SJCRH30 (cell line): ENCODE measurements around the gene TAOK1. TPM values are rescaled to one million over a fixed set of nuclear protein-coding genes. Genes with fewer than 3 reads are reported as not detected.

Experiments
- DNase-seq, 2 experiments: peaks; one replicate each; pipeline ENCODE4 v3.0.0-alpha.2; 2015 to 2020
- H3K27ac ChIP-seq: fragments of 250-450 bp; sonication (Bioruptor Pico); 2 replicates; pipeline ENCODE4 v1.5.1; 2020; ENCODE audit warnings: mild to moderate bottlenecking, moderate library complexity
- H3K27me3 ChIP-seq: fragments of 250-450 bp; sonication (Bioruptor Pico); 2 replicates; pipeline ENCODE4 v1.5.1; 2020; ENCODE audit warnings: mild to moderate bottlenecking, moderate library complexity
- H3K36me3 ChIP-seq: fragments of 250-450 bp; sonication (Bioruptor Pico); 2 replicates; pipeline ENCODE4 v1.5.1; 2020; ENCODE audit warnings: mild to moderate bottlenecking, moderate library complexity
- H3K4me1 ChIP-seq: fragments of 250-450 bp; sonication (Bioruptor Pico); 2 replicates; pipeline ENCODE4 v1.5.1; 2020; ENCODE audit warnings: mild to moderate bottlenecking, moderate library complexity
- H3K4me3 ChIP-seq: fragments of 250-450 bp; sonication (Bioruptor Pico); 2 replicates; pipeline ENCODE4 v1.5.1; 2020; ENCODE audit warnings: mild to moderate bottlenecking, moderate library complexity
- H3K9me3 ChIP-seq: fragments of 250-450 bp; sonication (Bioruptor Pico); replicated peaks from 2 replicates; pipeline ENCODE4 v1.5.1; 2020; ENCODE audit warnings: mild to moderate bottlenecking, moderate library complexity
- total RNA-seq: library from RNA; depleted of rRNA; stranded (reverse); fragments of >200 nt; shearing (Covaris generic); gene quantifications from 2 replicates; pipeline ENCODE4 v1.2.3, GENCODE V29; 2014

The TAOK1 gene
- total RNA-seq, 1 experiment from 2014 or later: 66.3 TPM

GRCh38 chr17:29394761-29395160, 4.6 kb downstream of the TAOK1 start:
- no peaks in the 10 kb centered on the region for H3K9me3 ChIP-seq
- H3K4me1 ChIP-seq: peaks cover 14% of the 10 kb centered on the region
- no peak overlapping the region for H3K27ac ChIP-seq
- peaks cover 22% of the 10 kb centered on the region for H3K36me3 ChIP-seq
- H3K27me3 ChIP-seq: no peaks in the 10 kb centered on the region
- no peak overlapping the region for H3K4me3 ChIP-seq
- no peak for DNase-seq

- H3K36me3 ChIP-seq: peaks cover 32% of the 10 kb centered on the region
- no peak for DNase-seq
- peaks cover 14% of the 10 kb centered on the region for H3K4me1 ChIP-seq
- H3K9me3 ChIP-seq: no peaks in the 10 kb centered on the region
- no peaks in the 10 kb centered on the region for H3K27me3 ChIP-seq
- H3K4me3 ChIP-seq: no peak overlapping the region
- H3K27ac ChIP-seq: no peak overlapping the region
These were observed 5.9 kb downstream of the TAOK1 start for GRCh38 chr17:29396066-29396465.

GRCh38 chr17:29399634-29400033, 9.5 kb downstream of the TAOK1 start:
- Histone ChIP-seq H3K4me1 (no peaks in the 10 kb centered on the region), H3K9me3 (no peaks in the 10 kb centered on the region), H3K36me3 (peaks cover 48% of the 10 kb centered on the region), H3K4me3 (no peak overlapping the region), H3K27ac (no peak overlapping the region), H3K27me3 (no peaks in the 10 kb centered on the region)
- DNase-seq: no peak

- no peaks in the 10 kb centered on the region for H3K4me1 ChIP-seq
- DNase-seq: no peak
- no peaks in the 10 kb centered on the region for H3K27me3 ChIP-seq
- H3K4me3 ChIP-seq: no peak overlapping the region
- H3K27ac ChIP-seq: no peak overlapping the region
- peaks cover 54% of the 10 kb centered on the region for H3K36me3 ChIP-seq
- no peaks in the 10 kb centered on the region for H3K9me3 ChIP-seq
These were observed 10.7 kb downstream of the TAOK1 start for GRCh38 chr17:29400818-29401217.

- H3K4me3 ChIP-seq: no peak overlapping the region
- DNase-seq: no peak
- no peaks in the 10 kb centered on the region for H3K9me3 ChIP-seq
- H3K27me3 ChIP-seq: no peaks in the 10 kb centered on the region
- no peaks in the 10 kb centered on the region for H3K4me1 ChIP-seq
- H3K36me3 ChIP-seq: peaks cover 51% of the 10 kb centered on the region
- no peak overlapping the region for H3K27ac ChIP-seq
These were observed 11.1 kb downstream of the TAOK1 start for GRCh38 chr17:29401258-29401657.

GRCh38 chr17:29407856-29408255, 17.7 kb downstream of the TAOK1 start:
- Histone ChIP-seq H3K9me3 (no peaks in the 10 kb centered on the region), H3K4me3 (no peak overlapping the region), H3K27me3 (no peaks in the 10 kb centered on the region), H3K4me1 (no peaks in the 10 kb centered on the region; the same call in 1 of the 2 replicates), H3K36me3 (peaks cover 29% of the 10 kb centered on the region), H3K27ac (no peak overlapping the region)
- no peak for DNase-seq

- Histone ChIP-seq H3K27ac (no peak overlapping the region), H3K4me3 (no peak overlapping the region), H3K27me3 (no peaks in the 10 kb centered on the region), H3K4me1 (no peaks in the 10 kb centered on the region; the same call in 1 of the 2 replicates), H3K36me3 (peaks cover 18% of the 10 kb centered on the region), H3K9me3 (no peaks in the 10 kb centered on the region)
- no peak for DNase-seq
These were observed 19.8 kb downstream of the TAOK1 start for GRCh38 chr17:29409963-29410362.

GRCh38 chr17:29412780-29413565, 22.8 kb downstream of the TAOK1 start:
- H3K27me3 ChIP-seq: no peaks in the 10 kb centered on the region
- H3K4me3 ChIP-seq: no peak overlapping the region
- no peaks in the 10 kb centered on the region for H3K9me3 ChIP-seq
- H3K4me1 ChIP-seq: no peaks in the 10 kb centered on the region; the same call in 1 of the 2 replicates
- no peak overlapping the region for H3K27ac ChIP-seq
- no peak for DNase-seq
- peaks cover 14% of the 10 kb centered on the region; the same call in 1 of the 2 replicates for H3K36me3 ChIP-seq

GRCh38 chr17:29420128-29420527, 30.0 kb downstream of the TAOK1 start:
- DNase-seq: no peak
- no peaks in the 10 kb centered on the region for H3K4me1 ChIP-seq
- H3K4me3 ChIP-seq: no peak overlapping the region

GRCh38 chr17:29430275-29430674, 40.1 kb downstream of the TAOK1 start:
- DNase-seq: no peak
- Histone ChIP-seq H3K27ac (no peak overlapping the region), H3K27me3 (no peaks in the 10 kb centered on the region), H3K4me1 (no peaks in the 10 kb centered on the region), H3K9me3 (no peaks in the 10 kb centered on the region), H3K4me3 (no peak overlapping the region), H3K36me3 (peaks cover 8% of the 10 kb centered on the region; the same call in 1 of the 2 replicates)

More at GRCh38 chr17:29420128-29420527, 30.0 kb downstream of the TAOK1 start:
- H3K9me3 ChIP-seq: no peaks in the 10 kb centered on the region
- H3K27ac ChIP-seq: no peak overlapping the region
- H3K27me3 ChIP-seq: no peaks in the 10 kb centered on the region
- peaks cover 5% of the 10 kb centered on the region; the same call in 1 of the 2 replicates for H3K36me3 ChIP-seq

- H3K4me3 ChIP-seq: no peak overlapping the region
- DNase-seq: peak in 1 of 2 experiments; percentile 35
These were observed 43.4 kb downstream of the TAOK1 start for GRCh38 chr17:29433541-29433940.

GRCh38 chr17:29434550-29434949, 44.4 kb downstream of the TAOK1 start:
- H3K9me3 ChIP-seq: no peaks in the 10 kb centered on the region
- no peak overlapping the region for H3K4me3 ChIP-seq
- 0 out of 2 replicates have a peak, but pooled peaks cover 5% of the 10 kb centered on the region for H3K4me1 ChIP-seq
- H3K27ac ChIP-seq: no peak overlapping the region
- DNase-seq: no peak
- peaks cover 10% of the 10 kb centered on the region for H3K36me3 ChIP-seq
- no peaks in the 10 kb centered on the region for H3K27me3 ChIP-seq

More at GRCh38 chr17:29433541-29433940, 43.4 kb downstream of the TAOK1 start:
- Histone ChIP-seq H3K27ac (no peak overlapping the region), H3K27me3 (no peaks in the 10 kb centered on the region), H3K36me3 (peaks cover 8% of the 10 kb centered on the region; the same call in 1 of the 2 replicates), H3K9me3 (no peaks in the 10 kb centered on the region), H3K4me1 (0 out of 2 replicates have a peak, but pooled peaks cover 5% of the 10 kb centered on the region)

GRCh38 chr17:29442451-29442850, 52.3 kb downstream of the TAOK1 start:
- no peak for DNase-seq
- H3K27ac ChIP-seq: no peak overlapping the region
- H3K4me1 ChIP-seq: no peaks in the 10 kb centered on the region; the same call in 1 of the 2 replicates

GRCh38 chr17:29443041-29443739, 53.0 kb downstream of the TAOK1 start:
- H3K27ac ChIP-seq: no peak overlapping the region
- H3K36me3 ChIP-seq: peaks cover 8% of the 10 kb centered on the region
- no peaks in the 10 kb centered on the region; the same call in 1 of the 2 replicates for H3K4me1 ChIP-seq
- no peaks in the 10 kb centered on the region for H3K9me3 ChIP-seq
- no peak overlapping the region for H3K4me3 ChIP-seq
- no peak for DNase-seq
- no peaks in the 10 kb centered on the region for H3K27me3 ChIP-seq

More at GRCh38 chr17:29442451-29442850, 52.3 kb downstream of the TAOK1 start:
- H3K27me3 ChIP-seq: no peaks in the 10 kb centered on the region
- no peaks in the 10 kb centered on the region for H3K9me3 ChIP-seq
- peaks cover 8% of the 10 kb centered on the region for H3K36me3 ChIP-seq
- no peak overlapping the region for H3K4me3 ChIP-seq

GRCh38 chr17:29444589-29444988, 54.4 kb downstream of the TAOK1 start:
- peaks cover 5% of the 10 kb centered on the region; the same call in 1 of the 2 replicates for H3K36me3 ChIP-seq
- H3K27me3 ChIP-seq: no peaks in the 10 kb centered on the region
- H3K4me3 ChIP-seq: no peak overlapping the region
- no peaks in the 10 kb centered on the region; the same call in 1 of the 2 replicates for H3K4me1 ChIP-seq
- H3K9me3 ChIP-seq: no peaks in the 10 kb centered on the region
- DNase-seq: no peak
- no peak overlapping the region for H3K27ac ChIP-seq
